DOHH2 (cell line): ENCODE measurements around the gene KRTAP5-2.

ENCODE experiments used
- EZH2phosphoT487 ChIP-seq: fragments of 200-600 bp; sonication (generic); IDR thresholded peaks from 2 replicates; pipeline ENCODE4 v1.6.1; 2017; ENCODE audit warnings: borderline replicate concordance, mild to moderate bottlenecking, antibody characterized with exemption, low read length, moderate library complexity, mixed read lengths
- TF ChIP-seq, protein P1 (sequence below): fragments of 200-600 bp; sonication (generic); IDR thresholded peaks from one replicate; pipeline ENCODE4 v1.5.1; 2014; ENCODE audit warnings: antibody characterized with exemption, mild to moderate bottlenecking, low read depth, low read length; ENCODE audit not compliant: poor library complexity, severe bottlenecking

DNA sequence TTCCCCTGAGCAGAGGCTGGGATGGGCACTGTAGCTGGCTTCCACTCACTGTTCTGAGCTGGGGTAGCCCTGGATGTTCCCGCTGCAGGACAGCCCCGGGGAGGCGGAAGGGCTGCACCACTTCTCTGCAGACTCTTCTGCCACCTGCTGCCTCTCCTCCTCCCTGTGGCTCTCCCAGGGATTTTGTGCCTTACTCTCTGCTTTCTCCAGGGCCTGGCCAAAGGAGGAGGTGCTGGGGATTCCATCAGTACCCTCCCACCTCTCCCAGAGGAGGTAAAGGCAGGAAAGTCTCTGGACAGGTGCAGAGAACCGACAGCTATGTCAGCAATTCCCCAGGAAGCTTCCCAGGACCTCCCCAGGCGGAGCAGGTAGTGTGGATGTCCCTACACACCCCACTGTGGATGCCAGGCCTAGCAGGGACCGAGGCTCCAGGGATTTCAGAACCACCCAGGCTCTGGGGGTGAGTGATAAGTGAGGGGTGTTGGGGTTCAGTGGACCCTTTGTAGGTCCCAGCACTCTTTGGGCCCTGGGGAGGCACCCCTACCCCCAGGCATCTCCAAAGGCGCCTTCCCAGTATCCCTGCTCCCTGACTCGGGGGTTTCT, 37.3 kb downstream of the KRTAP5-2 start:
- TF ChIP-seq, protein P1, sequence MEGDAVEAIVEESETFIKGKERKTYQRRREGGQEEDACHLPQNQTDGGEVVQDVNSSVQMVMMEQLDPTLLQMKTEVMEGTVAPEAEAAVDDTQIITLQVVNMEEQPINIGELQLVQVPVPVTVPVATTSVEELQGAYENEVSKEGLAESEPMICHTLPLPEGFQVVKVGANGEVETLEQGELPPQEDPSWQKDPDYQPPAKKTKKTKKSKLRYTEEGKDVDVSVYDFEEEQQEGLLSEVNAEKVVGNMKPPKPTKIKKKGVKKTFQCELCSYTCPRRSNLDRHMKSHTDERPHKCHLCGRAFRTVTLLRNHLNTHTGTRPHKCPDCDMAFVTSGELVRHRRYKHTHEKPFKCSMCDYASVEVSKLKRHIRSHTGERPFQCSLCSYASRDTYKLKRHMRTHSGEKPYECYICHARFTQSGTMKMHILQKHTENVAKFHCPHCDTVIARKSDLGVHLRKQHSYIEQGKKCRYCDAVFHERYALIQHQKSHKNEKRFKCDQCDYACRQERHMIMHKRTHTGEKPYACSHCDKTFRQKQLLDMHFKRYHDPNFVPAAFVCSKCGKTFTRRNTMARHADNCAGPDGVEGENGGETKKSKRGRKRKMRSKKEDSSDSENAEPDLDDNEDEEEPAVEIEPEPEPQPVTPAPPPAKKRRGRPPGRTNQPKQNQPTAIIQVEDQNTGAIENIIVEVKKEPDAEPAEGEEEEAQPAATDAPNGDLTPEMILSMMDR, result no peak
- TF ChIP-seq EZH2phosphoT487, result no peak
